Brain pericyte (primary cell): ENCODE measurements around the gene GOLPH3.

Experiments used
- DNase-seq: peaks from one replicate; pipeline ENCODE4 v3.0.0-alpha.2; 2012; ENCODE audit warnings: low read depth, low spot score

GOLPH3 gene

GRCh38 chr5:32170303-32171151, 3.6 kb downstream of the GOLPH3 start:
- no peak for DNase-seq

GRCh38 chr5:32168460-32169033, 5.6 kb downstream of the GOLPH3 start:
- no peak for DNase-seq

GRCh38 chr5:32165597-32165996, 8.5 kb downstream of the GOLPH3 start:
- no peak for DNase-seq

DNA sequence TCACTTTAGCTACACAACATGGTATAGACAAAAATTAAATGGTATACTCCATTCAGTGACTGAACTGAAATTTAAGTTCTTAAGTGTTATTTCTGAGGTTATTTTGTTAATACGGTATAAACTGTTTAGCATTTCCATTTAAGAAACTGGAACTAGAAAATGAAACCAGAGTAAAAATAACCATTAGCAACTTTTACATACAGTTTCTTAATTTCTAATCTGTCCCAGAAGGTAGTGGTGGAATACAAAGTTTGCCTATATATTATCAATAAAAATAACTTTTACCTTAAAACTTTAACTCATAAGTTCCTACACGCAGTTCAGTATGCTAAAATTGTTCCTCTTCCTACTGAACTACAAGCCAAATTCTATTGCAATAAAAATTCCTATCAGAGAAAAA, 10.3 kb downstream of the GOLPH3 start:
- DNase-seq: no peak

GRCh38 chr5:32163053-32163452, 11.1 kb downstream of the GOLPH3 start:
- no peak for DNase-seq

GRCh38 chr5:32160228-32160627, 13.9 kb downstream of the GOLPH3 start:
- no peak for DNase-seq

GRCh38 chr5:32159328-32160072, 14.6 kb downstream of the GOLPH3 start:
- DNase-seq: no peak

DNA sequence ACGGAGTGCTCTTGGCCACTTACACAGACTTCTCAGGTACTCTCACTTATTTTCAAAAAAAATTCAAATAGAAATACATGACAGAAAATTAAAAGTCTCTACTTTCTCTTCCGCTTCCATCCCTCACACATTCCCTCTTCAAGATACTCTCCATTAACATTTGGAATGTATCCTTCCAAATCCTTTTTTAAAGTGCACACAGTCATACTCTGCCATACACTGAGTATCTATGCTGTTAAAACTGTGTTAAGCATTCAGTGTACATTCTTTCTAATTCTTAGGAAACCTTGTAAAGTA, 15.5 kb downstream of the GOLPH3 start:
- DNase-seq: no peak

DNA sequence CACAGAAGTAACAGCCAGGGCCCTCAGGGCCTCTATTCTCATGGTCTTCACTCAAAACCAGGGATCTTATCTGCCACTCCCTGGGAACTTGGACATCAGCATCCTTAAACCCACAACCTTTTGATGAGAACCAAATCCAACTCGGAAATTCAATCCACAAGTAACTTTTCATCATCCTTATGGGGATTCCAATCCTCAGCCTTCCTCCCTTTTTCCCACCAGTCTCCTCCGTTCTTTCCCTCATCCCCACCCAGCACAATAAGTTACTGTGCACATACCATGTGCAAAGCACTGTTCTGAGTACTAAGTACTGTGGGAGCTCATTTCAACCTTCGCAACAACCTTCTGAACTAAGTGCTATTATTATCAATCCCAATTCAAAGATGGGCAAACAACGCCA, 17.0 kb downstream of the GOLPH3 start:
- DNase-seq: no peak

GRCh38 chr5:32156635-32157034, 17.5 kb downstream of the GOLPH3 start:
- DNase-seq: no peak

- DNase-seq: no peak
These were observed 18.9 kb downstream of the GOLPH3 start for GRCh38 chr5:32155211-32155610.

- DNase-seq: no peak
These were observed 20.4 kb downstream of the GOLPH3 start for GRCh38 chr5:32153723-32154122.

DNA sequence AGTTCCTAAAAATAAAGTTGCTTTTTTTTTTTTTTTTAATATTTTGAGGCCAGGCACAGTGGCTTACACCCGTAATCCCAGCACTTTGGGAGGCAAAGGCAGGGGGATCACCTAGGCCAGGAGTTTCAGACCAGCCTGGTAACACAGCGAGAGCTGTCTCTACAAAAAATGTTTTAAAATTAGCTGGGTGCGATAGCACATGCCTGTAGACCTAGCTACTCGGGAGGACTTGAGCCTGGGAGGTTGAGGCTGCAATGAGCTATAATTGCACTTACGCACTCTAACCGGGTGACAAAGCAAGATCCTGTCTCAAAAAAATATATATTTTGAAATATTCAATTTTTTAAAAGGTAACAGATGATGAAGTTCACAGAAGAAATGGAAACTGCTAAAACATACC, 22.9 kb downstream of the GOLPH3 start:
- DNase-seq: no peak

DNA sequence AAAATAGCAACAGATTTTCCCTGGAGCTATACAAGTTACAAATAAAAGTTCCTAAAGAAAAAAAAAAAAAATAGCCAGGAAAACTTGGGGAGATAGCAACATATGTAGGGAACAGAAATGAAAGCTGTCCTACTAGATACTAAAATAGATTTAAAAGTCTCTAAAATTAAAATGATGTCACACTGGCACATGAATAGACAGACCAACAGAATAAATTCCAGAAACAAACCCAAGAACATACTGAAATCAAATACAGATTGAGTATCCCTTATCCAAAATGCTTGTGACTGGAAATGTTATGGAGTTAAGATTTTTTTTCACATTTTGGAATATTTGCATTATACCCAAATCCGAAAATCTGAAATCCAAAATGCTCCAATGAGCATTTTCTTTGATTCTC, 23.8 kb downstream of the GOLPH3 start:
- DNase-seq: no peak

- DNase-seq: no peak
These were observed 26.2 kb downstream of the GOLPH3 start for GRCh38 chr5:32147959-32148358.

- DNase-seq: no peak
These were observed 26.9 kb downstream of the GOLPH3 start for GRCh38 chr5:32147236-32147635.

DNA sequence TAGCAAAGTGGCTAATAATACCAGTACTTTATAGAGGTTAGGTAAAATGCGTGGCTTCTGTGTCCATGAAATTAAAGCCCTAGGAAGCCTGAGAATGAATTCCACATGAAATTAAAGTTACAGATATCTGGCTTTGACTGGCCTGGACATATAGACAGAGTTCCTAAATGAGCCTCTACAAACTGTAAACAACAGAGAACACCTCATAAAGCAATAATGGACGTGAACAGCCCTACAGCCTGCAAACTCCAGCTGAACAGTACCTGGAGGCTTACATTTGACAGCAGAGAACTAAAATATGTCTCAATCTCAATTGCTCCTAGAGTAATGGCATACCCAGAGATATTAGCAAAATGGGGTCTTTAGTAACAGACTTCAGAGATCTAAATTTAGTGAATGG, 28.7 kb downstream of the GOLPH3 start:
- no peak for DNase-seq

DNA sequence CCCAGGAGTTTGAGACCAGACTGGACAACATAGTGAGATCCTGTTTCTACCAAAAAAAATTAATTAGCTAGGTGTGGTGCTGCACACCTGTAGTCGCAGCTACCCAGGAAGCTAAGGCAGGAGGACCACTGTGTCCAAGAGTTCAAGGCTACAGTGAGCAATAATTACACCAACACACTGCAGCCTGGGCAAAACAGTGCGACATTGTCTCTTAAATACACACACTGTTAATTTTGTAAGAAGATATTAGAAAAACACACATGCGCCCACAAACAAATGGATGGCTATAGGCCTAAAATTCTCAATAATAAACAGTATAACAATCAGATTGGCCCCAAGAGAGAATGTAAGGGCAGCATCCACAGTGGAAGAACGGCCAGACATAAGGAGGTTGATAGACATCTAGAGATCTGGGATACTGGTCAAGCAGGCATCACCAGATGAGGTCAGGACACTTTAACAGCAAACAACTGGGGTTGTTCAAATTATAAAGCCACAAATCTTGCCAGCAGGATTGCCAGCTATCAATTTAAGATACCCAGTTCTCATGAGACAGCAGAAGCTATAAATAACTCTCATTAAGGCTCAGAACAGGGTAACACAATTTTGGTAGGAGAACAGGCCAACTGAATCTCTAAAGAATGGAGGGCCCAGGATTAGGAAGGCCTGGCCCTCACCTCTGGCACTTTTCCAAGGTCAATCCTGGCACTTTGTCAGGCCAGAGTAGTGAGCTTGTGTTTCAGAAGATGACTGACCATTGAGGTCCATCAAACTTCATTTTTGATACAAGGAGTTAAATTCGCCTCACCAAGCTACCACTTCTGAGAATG, 29.5 kb downstream of the GOLPH3 start:
- DNase-seq: no peak

DNA sequence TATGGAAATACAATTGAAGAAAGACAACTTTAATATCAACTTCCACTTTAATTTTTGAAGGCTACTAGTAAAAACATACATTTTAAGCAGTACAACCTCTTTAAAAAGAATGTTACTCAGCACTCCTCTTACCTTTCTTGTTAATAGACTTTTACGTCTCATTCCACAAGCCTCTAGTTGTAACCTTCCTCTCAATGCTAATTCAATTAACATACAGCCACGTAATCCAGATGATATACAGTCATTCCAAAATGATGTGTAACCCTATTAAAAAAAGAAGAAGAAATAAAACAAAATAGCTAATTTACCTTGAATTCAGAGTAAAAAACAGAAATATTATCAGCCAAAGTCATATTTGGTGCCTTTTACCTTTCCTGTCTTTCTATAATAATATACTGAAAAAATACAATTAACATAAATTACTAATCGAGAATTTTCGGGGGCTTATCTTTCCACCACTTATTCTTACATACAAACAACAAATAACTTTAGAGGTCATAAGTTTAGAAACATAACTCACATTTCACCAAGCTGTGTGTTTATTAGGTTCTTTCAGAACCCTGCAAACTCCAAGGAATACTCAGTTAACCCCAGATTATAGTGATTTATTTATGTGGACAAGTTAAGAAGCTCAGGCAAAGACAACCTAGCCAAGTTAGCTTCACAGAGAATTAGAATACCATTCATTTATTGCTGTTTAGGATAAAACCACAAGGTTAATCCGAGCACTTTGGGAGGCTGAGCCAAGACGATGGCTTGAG, 30.3 kb downstream of the GOLPH3 start:
- DNase-seq: no peak

DNA sequence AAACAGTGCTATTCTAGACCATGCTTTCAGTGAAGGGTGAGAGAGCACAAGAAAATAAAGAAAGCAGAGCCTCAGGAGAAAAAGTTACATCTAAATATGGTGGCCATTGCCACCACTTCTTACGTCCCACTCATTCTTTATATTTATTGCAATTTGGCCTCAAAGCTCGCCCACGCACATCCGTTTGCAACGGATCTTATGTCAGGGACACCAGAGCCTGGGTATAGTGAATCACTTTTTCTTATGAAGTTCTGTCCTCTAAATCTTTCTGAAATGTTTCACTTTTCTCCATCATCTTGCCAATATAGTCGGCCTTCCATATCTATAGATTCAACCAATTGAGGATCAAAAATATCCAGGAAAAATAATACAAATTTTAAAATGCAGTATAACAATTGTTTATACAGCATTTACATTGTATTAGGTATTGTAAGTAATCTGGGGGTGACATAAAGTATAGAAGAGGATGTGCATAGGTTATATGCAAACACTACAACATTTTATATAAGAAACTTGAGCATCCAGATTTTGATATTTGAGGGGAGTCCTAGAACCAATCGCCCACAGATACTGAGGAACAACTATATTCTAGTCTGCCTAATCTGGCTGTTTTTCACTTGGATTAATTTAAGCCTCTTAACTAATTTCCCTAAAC, 35.2 kb downstream of the GOLPH3 start:
- DNase-seq: no peak

DNA sequence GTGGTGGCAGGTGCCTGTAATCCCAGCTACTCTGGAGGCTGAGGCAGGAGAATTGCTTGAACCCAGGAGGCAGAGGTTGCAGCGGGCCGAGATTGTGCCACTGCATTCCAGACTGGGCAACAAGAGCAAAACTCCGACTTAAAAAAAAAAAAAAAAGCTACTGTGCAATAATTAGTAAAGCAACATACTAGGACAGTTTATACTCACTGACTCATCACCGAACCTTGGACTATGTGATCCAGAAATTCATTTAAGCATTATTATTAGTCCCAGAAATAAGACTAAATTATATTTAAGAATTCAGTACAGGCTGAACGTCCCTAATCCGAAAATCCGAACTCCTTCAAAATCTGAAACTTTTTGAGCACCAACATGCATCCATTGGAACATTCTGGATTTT, 37.8 kb downstream of the GOLPH3 start:
- no peak for DNase-seq
